Pulmonary artery endothelial cell (primary cell): Measurements from ENCODE around the gene NPIPB8. TPM values are rescaled to one million over a fixed set of nuclear protein-coding genes. Genes with fewer than 3 reads are reported as not detected.
"Not testable (repeated sequence)": the region's sequence is repeated elsewhere in the genome, so short reads cannot be mapped to it uniquely, and the experiment has no call there.

ENCODE experiments used
- DNase-seq: peaks from one replicate; pipeline ENCODE4 v3.0.0-alpha.2; 2011; ENCODE audit warnings: low read depth, low spot score
- total RNA-seq: library from RNA; depleted of rRNA; stranded (reverse); fragments of >200 nt; gene quantifications from 2 replicates; pipeline ENCODE4 v1.2.3, GENCODE V29; 2014

NPIPB8 gene
- total RNA-seq, 1 donor from 2014 or later = not detected

GRCh38 chr16:28606291-28607115 lies 31.4 kb upstream of the NPIPB8 start:
- no peak for DNase-seq

GRCh38 chr16:28607116-28607623 lies 30.7 kb upstream of the NPIPB8 start:
- DNase-seq = no peak

- not testable (repeated sequence) for DNase-seq
Measured at GRCh38 chr16:28607681-28608495, 30.0 kb upstream of the NPIPB8 start.

GRCh38 chr16:28608496-28608808 lies 29.4 kb upstream of the NPIPB8 start:
- DNase-seq = not testable (repeated sequence)

GRCh38 chr16:28608867-28609596 lies 28.8 kb upstream of the NPIPB8 start:
- DNase-seq = not testable (repeated sequence)

GRCh38 chr16:28609631-28610594 lies 28.0 kb upstream of the NPIPB8 start, which contains the start of gene SULT1A1:
TSS of gene SULT1A1 (minus strand) at chr16:28610044. CDS start at chr16:28608855, 1,189 bp downstream.
- no peak for DNase-seq

- DNase-seq = no peak
Measured at GRCh38 chr16:28610595-28611191, 27.2 kb upstream of the NPIPB8 start.

- DNase-seq = not testable (repeated sequence)
Measured at GRCh38 chr16:28612359-28613280, 25.2 kb upstream of the NPIPB8 start.

GRCh38 chr16:28613912-28614311 lies 24.0 kb upstream of the NPIPB8 start:
- DNase-seq = not testable (repeated sequence)

- DNase-seq = not testable (repeated sequence)
Measured at GRCh38 chr16:28614561-28614960, 23.3 kb upstream of the NPIPB8 start.

GRCh38 chr16:28615486-28616223 lies 22.2 kb upstream of the NPIPB8 start:
- DNase-seq = not testable (repeated sequence)

GRCh38 chr16:28616224-28616577 lies 21.7 kb upstream of the NPIPB8 start:
- not testable (repeated sequence) for DNase-seq

GRCh38 chr16:28616636-28617035 lies 21.2 kb upstream of the NPIPB8 start:
- DNase-seq = no peak

- DNase-seq = no peak
Measured at GRCh38 chr16:28617874-28618273, 20.0 kb upstream of the NPIPB8 start.

GRCh38 chr16:28620316-28620715 lies 17.5 kb upstream of the NPIPB8 start:
- DNase-seq = not testable (repeated sequence)

GRCh38 chr16:28621481-28622155 lies 16.2 kb upstream of the NPIPB8 start:
- DNase-seq = no peak

GRCh38 chr16:28622532-28623171 lies 15.2 kb upstream of the NPIPB8 start:
- not testable (repeated sequence) for DNase-seq
